Stimulated activated naive CD8-positive, alpha-beta T cell treated with anti-CD3 and anti-CD28 coated beads, Interleukin-15, Interleukin-2, amounts not matched to agents 100 ng/mL and 50 ng/mL, for 24 hours (primary cell): ENCODE measurements around the gene TERF2IP.

Experiments
- H3K27ac Mint-ChIP-seq: one replicate; pipeline ENCODE4 v1.8.0; 2021; ENCODE audit warnings: mild to moderate bottlenecking, mixed read lengths
- H3K27me3 Mint-ChIP-seq: one replicate; pipeline ENCODE4 v1.8.0; 2021; ENCODE audit warnings: mixed read lengths
- H3K36me3 Mint-ChIP-seq: one replicate; pipeline ENCODE4 v1.8.0; 2021; ENCODE audit warnings: low read depth, mixed read lengths
- H3K4me1 Mint-ChIP-seq: one replicate; pipeline ENCODE4 v1.8.0; 2021; ENCODE audit warnings: low read depth, mixed read lengths
- H3K4me3 Mint-ChIP-seq: one replicate; pipeline ENCODE4 v1.8.0; 2021; ENCODE audit warnings: mild to moderate bottlenecking, mixed read lengths
- H3K9me3 Mint-ChIP-seq: one replicate; pipeline ENCODE4 v1.8.0; 2021; ENCODE audit warnings: mixed read lengths

Gene TERF2IP

GRCh38 chr16:75660726-75661302, 13.2 kb downstream of the TERF2IP start:
- H3K27me3 Mint-ChIP-seq, result no peaks in the 10 kb centered on the region
- H3K27ac Mint-ChIP-seq, result no peak overlapping the region
- peaks cover 24% of the 10 kb centered on the region for H3K36me3 Mint-ChIP-seq
- H3K4me1 Mint-ChIP-seq, result no peaks in the 10 kb centered on the region
- no peak overlapping the region for H3K4me3 Mint-ChIP-seq
- no peaks in the 10 kb centered on the region for H3K9me3 Mint-ChIP-seq

DNA sequence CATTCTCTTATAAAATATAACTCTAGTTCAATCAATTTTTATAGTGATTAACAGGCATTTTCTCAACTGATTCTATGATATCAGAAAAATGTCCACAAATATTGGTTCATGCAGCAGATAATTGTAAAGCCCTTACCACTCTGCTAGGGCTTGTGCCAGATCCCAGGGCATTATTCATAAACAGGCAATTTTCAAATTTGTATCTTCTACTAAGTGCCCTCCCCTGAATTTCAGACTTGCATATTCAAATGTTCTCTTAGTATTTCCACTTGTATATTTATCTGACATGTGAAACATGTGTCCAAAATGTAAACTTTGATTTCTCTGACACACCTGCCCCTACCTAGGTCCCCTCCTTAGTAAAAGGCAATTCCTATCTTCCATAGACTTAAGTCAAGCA, 19.9 kb downstream of the TERF2IP start:
- no peak overlapping the region for H3K27ac Mint-ChIP-seq
- no peaks in the 10 kb centered on the region for H3K27me3 Mint-ChIP-seq
- no peaks in the 10 kb centered on the region for H3K36me3 Mint-ChIP-seq
- no peaks in the 10 kb centered on the region for H3K4me1 Mint-ChIP-seq
- H3K9me3 Mint-ChIP-seq, result no peaks in the 10 kb centered on the region
- no peak overlapping the region for H3K4me3 Mint-ChIP-seq

DNA sequence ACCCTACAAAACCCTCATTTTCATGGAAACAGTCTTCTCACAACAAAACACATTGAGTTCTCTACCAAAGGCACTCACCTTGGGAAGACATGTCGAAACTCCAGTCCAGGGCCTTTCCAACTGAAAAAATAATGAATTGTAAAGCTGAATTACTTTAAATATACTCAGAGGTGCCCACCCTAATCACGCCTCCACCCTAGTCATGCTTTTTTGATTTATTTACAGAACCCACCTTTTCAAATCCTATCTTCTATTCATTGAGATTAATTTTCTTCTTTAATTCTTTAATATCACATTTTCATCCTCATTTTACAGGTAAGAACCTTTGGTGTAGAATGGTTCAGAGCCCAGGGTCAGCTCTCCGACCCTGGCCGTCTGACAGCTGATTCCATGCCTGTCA, 29.3 kb downstream of the TERF2IP start, which contains the start of gene CPHXL2:
TSS of gene CPHXL2 (minus strand) at position 101 of the 400 bp plus-strand sequence. CDS start at position 91, 10 bp downstream.
- H3K27me3 Mint-ChIP-seq, result no peaks in the 10 kb centered on the region
- no peak within 1 kb of the TSS for H3K27ac Mint-ChIP-seq
- no peak within 1 kb of the TSS for H3K4me3 Mint-ChIP-seq
- H3K4me1 Mint-ChIP-seq, result no peaks in the 10 kb centered on the region
- H3K9me3 Mint-ChIP-seq, result no peaks in the 10 kb centered on the region
- H3K36me3 Mint-ChIP-seq, result no peaks in the 10 kb centered on the region

DNA sequence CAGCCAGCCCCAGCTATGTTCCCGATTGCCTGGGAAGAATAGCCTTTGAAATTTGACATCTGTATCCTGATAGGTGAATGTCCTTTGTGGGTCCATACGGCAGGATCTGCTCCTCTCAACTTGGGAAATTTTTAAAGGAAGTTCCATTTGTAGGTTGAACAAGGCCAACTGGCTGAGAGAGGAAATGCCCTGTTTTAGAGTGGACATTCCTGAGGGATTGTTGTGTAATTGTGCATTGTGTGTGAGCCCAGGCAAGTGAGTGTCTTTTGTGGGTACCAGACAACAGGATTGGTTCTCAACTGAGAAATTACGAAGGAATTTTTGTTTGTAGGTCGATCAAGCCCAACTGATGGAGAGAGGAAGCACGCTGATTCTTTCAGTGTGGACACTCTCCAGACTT, 31.8 kb downstream of the TERF2IP start:
- H3K4me1 Mint-ChIP-seq, result no peaks in the 10 kb centered on the region
- no peak overlapping the region for H3K27ac Mint-ChIP-seq
- peaks cover 2% of the 10 kb centered on the region for H3K9me3 Mint-ChIP-seq
- no peaks in the 10 kb centered on the region for H3K27me3 Mint-ChIP-seq
- H3K36me3 Mint-ChIP-seq, result no peaks in the 10 kb centered on the region
- no peak overlapping the region for H3K4me3 Mint-ChIP-seq

- no peaks in the 10 kb centered on the region for H3K27me3 Mint-ChIP-seq
Observed at GRCh38 chr16:75682308-75682707, 34.7 kb downstream of the TERF2IP start.

GRCh38 chr16:75687361-75687760, 39.8 kb downstream of the TERF2IP start:
- H3K4me3 Mint-ChIP-seq, result no peak overlapping the region
- H3K27me3 Mint-ChIP-seq, result no peaks in the 10 kb centered on the region
- no peaks in the 10 kb centered on the region for H3K4me1 Mint-ChIP-seq
- H3K9me3 Mint-ChIP-seq, result peaks cover 4% of the 10 kb centered on the region
- no peak overlapping the region for H3K27ac Mint-ChIP-seq
- no peaks in the 10 kb centered on the region for H3K36me3 Mint-ChIP-seq

More at GRCh38 chr16:75682308-75682707, 34.7 kb downstream of the TERF2IP start:
- Mint-ChIP-seq H3K36me3 (no peaks in the 10 kb centered on the region), H3K4me3 (no peak overlapping the region), H3K9me3 (peaks cover 4% of the 10 kb centered on the region), H3K4me1 (no peaks in the 10 kb centered on the region), H3K27ac (no peak overlapping the region)

- H3K9me3 Mint-ChIP-seq, result no peaks in the 10 kb centered on the region
- H3K4me3 Mint-ChIP-seq, result no peak overlapping the region
- no peaks in the 10 kb centered on the region for H3K27me3 Mint-ChIP-seq
- no peaks in the 10 kb centered on the region for H3K4me1 Mint-ChIP-seq
- H3K36me3 Mint-ChIP-seq, result no peaks in the 10 kb centered on the region
- no peak overlapping the region for H3K27ac Mint-ChIP-seq
Observed at GRCh38 chr16:75695708-75696107, 48.1 kb downstream of the TERF2IP start.

- Mint-ChIP-seq H3K4me1 (no peaks in the 10 kb centered on the region), H3K27ac (no peak overlapping the region), H3K4me3 (no peak overlapping the region), H3K36me3 (no peaks in the 10 kb centered on the region), H3K9me3 (no peaks in the 10 kb centered on the region), H3K27me3 (no peaks in the 10 kb centered on the region)
Observed at GRCh38 chr16:75697571-75697970, 50.0 kb downstream of the TERF2IP start.

DNA sequence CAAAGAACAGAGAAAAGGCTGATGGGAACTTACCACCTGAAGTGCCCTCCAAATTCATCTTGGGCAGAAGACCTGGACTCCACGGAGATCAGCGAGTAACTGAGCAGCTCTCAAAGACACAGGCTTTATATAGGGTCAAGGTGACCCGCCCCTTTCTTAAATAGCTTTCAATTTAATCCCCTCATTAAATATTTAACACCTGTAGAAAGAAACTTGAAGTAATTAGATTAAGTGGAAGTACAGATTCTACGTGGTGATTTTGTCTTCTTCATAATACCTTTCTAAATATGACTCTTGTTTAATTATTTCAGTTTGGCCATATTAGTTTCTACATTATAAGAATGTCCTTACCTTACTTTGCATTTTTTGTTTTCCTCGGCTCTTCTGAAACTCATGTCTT, 53.8 kb downstream of the TERF2IP start, which contains the start of gene DUXB:
TSS of gene DUXB (minus strand) at position 101 of the 400 bp plus-strand sequence. CDS start at position 58, 43 bp downstream.
- no peaks in the 10 kb centered on the region for H3K9me3 Mint-ChIP-seq
- H3K4me3 Mint-ChIP-seq, result no peak within 1 kb of the TSS
- no peaks in the 10 kb centered on the region for H3K36me3 Mint-ChIP-seq
- peaks cover 4% of the 10 kb centered on the region for H3K27me3 Mint-ChIP-seq
- no peak within 1 kb of the TSS for H3K27ac Mint-ChIP-seq
- H3K4me1 Mint-ChIP-seq, result no peaks in the 10 kb centered on the region

DNA sequence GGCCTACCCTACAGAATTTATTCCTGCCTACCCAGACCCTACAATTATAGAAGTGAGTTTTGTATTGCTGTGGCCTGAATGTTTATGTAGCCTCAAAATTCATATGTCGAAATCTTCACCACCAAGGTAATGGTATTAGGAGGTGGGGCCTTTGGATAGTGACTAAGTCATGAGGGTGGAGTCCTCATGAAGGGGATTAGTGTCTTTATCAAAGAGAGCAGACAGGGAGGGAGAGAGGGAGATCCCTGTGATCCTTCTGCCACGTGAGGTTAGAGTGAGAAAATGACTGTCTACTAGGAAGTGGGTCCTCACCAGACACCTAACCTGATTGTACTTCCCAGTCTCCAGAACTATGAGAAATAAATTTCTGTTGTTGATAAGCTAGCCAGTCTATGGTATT, 54.7 kb downstream of the TERF2IP start:
- Mint-ChIP-seq H3K4me1 (no peaks in the 10 kb centered on the region), H3K27me3 (peaks cover 5% of the 10 kb centered on the region), H3K27ac (no peak overlapping the region), H3K4me3 (no peak overlapping the region), H3K9me3 (no peaks in the 10 kb centered on the region), H3K36me3 (no peaks in the 10 kb centered on the region)

GRCh38 chr16:75703306-75703705, 55.7 kb downstream of the TERF2IP start:
- Mint-ChIP-seq H3K9me3 (no peaks in the 10 kb centered on the region), H3K27me3 (peaks cover 9% of the 10 kb centered on the region), H3K36me3 (no peaks in the 10 kb centered on the region), H3K27ac (no peak overlapping the region), H3K4me1 (no peaks in the 10 kb centered on the region), H3K4me3 (no peak overlapping the region)
